Myocyte (in vitro differentiated cells): Measurements from ENCODE around the gene SND1. TPM values are rescaled to one million over a fixed set of nuclear protein-coding genes. Genes with fewer than 3 reads are reported as not detected.
A peak's percentile ranks its signal among the peaks of the same experiment; 100 is the strongest.

Source experiments
- DNase-seq: peaks from one replicate; pipeline ENCODE4 v3.0.0-alpha.2; 2012; ENCODE audit warnings: low read depth
- total RNA-seq: library from RNA; depleted of rRNA; stranded (reverse); fragments of >200 nt; gene quantifications from 2 replicates; pipeline ENCODE4 v1.2.3, GENCODE V29; 2014

The SND1 gene
- total RNA-seq, 1 donor from 2014 or later = 218 TPM

GRCh38 chr7:127682140-127682539 lies 30.1 kb downstream of the SND1 start:
- no peak for DNase-seq

GRCh38 chr7:127683776-127684681 lies 32.0 kb downstream of the SND1 start:
- DNase-seq = peak; percentile 47

- DNase-seq = no peak
Measured at GRCh38 chr7:127689194-127689772, 37.3 kb downstream of the SND1 start.

- DNase-seq = no peak
Measured at GRCh38 chr7:127690337-127690736, 38.3 kb downstream of the SND1 start.

- peak; percentile 36 for DNase-seq
Measured at GRCh38 chr7:127690806-127691205, 38.8 kb downstream of the SND1 start.

GRCh38 chr7:127692200-127692599 lies 40.2 kb downstream of the SND1 start:
- no peak for DNase-seq

- no peak for DNase-seq
Measured at GRCh38 chr7:127699853-127700252, 47.9 kb downstream of the SND1 start.

- no peak for DNase-seq
Measured at GRCh38 chr7:127702052-127702652, 50.2 kb downstream of the SND1 start.

GRCh38 chr7:127702938-127703337 lies 50.9 kb downstream of the SND1 start:
- no peak for DNase-seq

- no peak for DNase-seq
Measured at GRCh38 chr7:127704211-127704610, 52.2 kb downstream of the SND1 start.

GRCh38 chr7:127705461-127705959 lies 53.5 kb downstream of the SND1 start:
- no peak for DNase-seq

- DNase-seq = no peak
Measured at GRCh38 chr7:127706766-127707165, 54.8 kb downstream of the SND1 start.

GRCh38 chr7:127708201-127708600 lies 56.2 kb downstream of the SND1 start:
- no peak for DNase-seq

GRCh38 chr7:127708788-127709187 lies 56.8 kb downstream of the SND1 start:
- peak; percentile 90 for DNase-seq

- DNase-seq = no peak
Measured at GRCh38 chr7:127710635-127711034, 58.6 kb downstream of the SND1 start.

GRCh38 chr7:127711872-127712271 lies 59.9 kb downstream of the SND1 start:
- DNase-seq = no peak

GRCh38 chr7:127713006-127713405 lies 61.0 kb downstream of the SND1 start:
- DNase-seq = no peak

- no peak for DNase-seq
Measured at GRCh38 chr7:127713758-127714157, 61.8 kb downstream of the SND1 start.

- no peak for DNase-seq
Measured at GRCh38 chr7:127715272-127715671, 63.3 kb downstream of the SND1 start.

- no peak for DNase-seq
Measured at GRCh38 chr7:127715901-127716300, 63.9 kb downstream of the SND1 start.

- DNase-seq = peak; percentile 36
Measured at GRCh38 chr7:127717502-127718339, 65.7 kb downstream of the SND1 start.
